ENCODE data around the gene MYLIP.
A peak's percentile ranks its signal among the peaks of the same experiment; 100 is the strongest.
"Not testable (repeated sequence)": the region's sequence is repeated elsewhere in the genome, so short reads cannot be mapped to it uniquely, and the experiment has no call there.

The MYLIP gene

GRCh38 chr6:16173167-16173940 is 44.5 kb downstream of the MYLIP start:
- Mint-ChIP-seq H3K36me3 (ENCODE audit: insufficient read depth) (no peaks in the 10 kb centered on the region), H3K4me1 (peaks cover 9% of the 10 kb centered on the region), H3K27ac (ENCODE audit: low read depth) (no peak overlapping the region), H3K4me3 (no peak overlapping the region), H3K27me3 (peaks cover 18% of the 10 kb centered on the region), H3K9me3 (peaks cover under 1% of the 10 kb centered on the region)
- DNase-seq (ENCODE audit: low spot score in 2 of 2): no peak
- no peak for ATAC-seq (replicated peaks; ENCODE audit: extremely low read depth, poor library complexity, severe bottlenecking)

- Mint-ChIP-seq H3K4me1 (peaks cover 7% of the 10 kb centered on the region), H3K27me3 (peaks cover 18% of the 10 kb centered on the region), H3K36me3 (ENCODE audit: insufficient read depth) (peaks cover 1% of the 10 kb centered on the region), H3K4me3 (no peak overlapping the region), H3K9me3 (peaks cover 6% of the 10 kb centered on the region), H3K27ac (ENCODE audit: low read depth) (no peak overlapping the region)
- DNase-seq (ENCODE audit: low spot score in 2 of 2) (no peak), ATAC-seq (replicated peaks; ENCODE audit: extremely low read depth, poor library complexity, severe bottlenecking) (no peak)
Observed at GRCh38 chr6:16174416-16175078, 45.7 kb downstream of the MYLIP start.

- not testable (repeated sequence) for H3K36me3 Mint-ChIP-seq (ENCODE audit: insufficient read depth); H3K4me3 Mint-ChIP-seq; ATAC-seq (replicated peaks; ENCODE audit: extremely low read depth, poor library complexity, severe bottlenecking); DNase-seq (ENCODE audit: low spot score in 2 of 2); H3K9me3 Mint-ChIP-seq; H3K27me3 Mint-ChIP-seq; H3K27ac Mint-ChIP-seq (ENCODE audit: low read depth)
- H3K4me1 Mint-ChIP-seq: peaks cover 17% of the 10 kb centered on the region
Observed at GRCh38 chr6:16176600-16176999, 47.7 kb downstream of the MYLIP start.

- ATAC-seq (replicated peaks; ENCODE audit: extremely low read depth, poor library complexity, severe bottlenecking) (no peak), DNase-seq (ENCODE audit: low spot score in 2 of 2) (no peak)
- Mint-ChIP-seq H3K9me3 (peaks cover 6% of the 10 kb centered on the region), H3K27me3 (no peaks in the 10 kb centered on the region), H3K4me3 (no peak overlapping the region), H3K4me1 (peaks cover 18% of the 10 kb centered on the region), H3K27ac (ENCODE audit: low read depth) (no peak overlapping the region), H3K36me3 (ENCODE audit: insufficient read depth) (peaks cover 9% of the 10 kb centered on the region)
Observed at GRCh38 chr6:16177881-16178280, 49.0 kb downstream of the MYLIP start.

DNA sequence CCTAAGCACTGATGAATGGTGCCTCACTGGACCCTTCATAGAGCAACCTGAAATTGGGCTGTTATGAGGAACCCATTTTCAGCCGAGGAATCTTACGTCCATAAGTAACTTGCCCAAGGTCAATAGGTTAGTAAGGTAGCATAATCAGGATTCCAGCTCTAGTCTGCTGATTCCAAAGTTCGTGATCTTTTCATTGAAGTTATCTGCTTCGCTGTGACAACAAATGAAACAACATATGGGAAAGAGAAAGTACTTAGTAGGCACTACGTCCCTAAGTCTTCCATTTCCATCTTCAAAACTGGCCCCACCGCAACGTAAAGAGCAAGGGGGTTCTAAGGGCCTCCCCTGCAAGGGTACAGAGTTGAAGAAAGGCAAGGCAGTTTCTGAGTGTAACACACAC is 49.5 kb downstream of the MYLIP start:
- H3K4me1 Mint-ChIP-seq: peaks cover 23% of the 10 kb centered on the region
- H3K9me3 Mint-ChIP-seq: peaks cover 6% of the 10 kb centered on the region
- DNase-seq (ENCODE audit: low spot score in 2 of 2) (no peak), ATAC-seq (replicated peaks; ENCODE audit: extremely low read depth, poor library complexity, severe bottlenecking) (no peak)
- peaks cover 9% of the 10 kb centered on the region for H3K36me3 Mint-ChIP-seq (ENCODE audit: insufficient read depth)
- H3K27me3 Mint-ChIP-seq: no peaks in the 10 kb centered on the region
- H3K27ac Mint-ChIP-seq (ENCODE audit: low read depth): no peak overlapping the region
- peak overlapping the region; percentile 17 for H3K4me3 Mint-ChIP-seq

DNA sequence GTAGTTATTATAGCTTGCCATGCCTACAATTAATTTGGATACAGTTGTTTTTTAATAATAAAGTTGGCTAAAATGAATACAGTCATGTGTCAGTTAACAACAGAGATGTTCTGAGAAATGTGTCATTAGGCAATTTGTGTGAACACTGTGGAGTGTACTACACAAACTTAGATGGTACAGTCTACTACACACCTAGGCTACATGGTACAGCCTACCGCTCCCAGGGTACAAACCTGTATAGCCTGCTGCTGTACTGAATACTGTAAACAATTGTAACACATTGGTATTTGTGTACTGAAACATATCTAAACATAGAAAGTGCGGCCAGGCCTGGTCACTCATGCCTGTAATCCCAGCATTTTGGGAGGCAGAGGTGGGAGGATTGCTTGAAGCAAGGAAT is 50.2 kb downstream of the MYLIP start:
- H3K4me1 Mint-ChIP-seq: peaks cover 24% of the 10 kb centered on the region
- no peak overlapping the region for H3K27ac Mint-ChIP-seq (ENCODE audit: low read depth)
- peaks cover 6% of the 10 kb centered on the region for H3K9me3 Mint-ChIP-seq
- no peak overlapping the region for H3K4me3 Mint-ChIP-seq
- H3K36me3 Mint-ChIP-seq (ENCODE audit: insufficient read depth): peaks cover 9% of the 10 kb centered on the region
- H3K27me3 Mint-ChIP-seq: no peaks in the 10 kb centered on the region
- DNase-seq (ENCODE audit: low spot score in 2 of 2) (no peak), ATAC-seq (replicated peaks; ENCODE audit: extremely low read depth, poor library complexity, severe bottlenecking) (no peak)

GRCh38 chr6:16179970-16180431 is 51.1 kb downstream of the MYLIP start:
- Mint-ChIP-seq H3K27ac (ENCODE audit: low read depth) (peak overlapping the region; percentile 82), H3K9me3 (peaks cover 6% of the 10 kb centered on the region), H3K36me3 (ENCODE audit: insufficient read depth) (peaks cover 9% of the 10 kb centered on the region), H3K27me3 (no peaks in the 10 kb centered on the region), H3K4me3 (peak overlapping the region; percentile 24), H3K4me1 (peaks cover 24% of the 10 kb centered on the region)
- DNase-seq (ENCODE audit: low spot score in 2 of 2): peak in 1 of 2 donors; percentile 69
- ATAC-seq (replicated peaks; ENCODE audit: extremely low read depth, poor library complexity, severe bottlenecking): peak; percentile 88

GRCh38 chr6:16180696-16181438 is 52.0 kb downstream of the MYLIP start:
- peaks cover 24% of the 10 kb centered on the region for H3K4me1 Mint-ChIP-seq
- H3K27ac Mint-ChIP-seq (ENCODE audit: low read depth): peak overlapping the region; percentile 82
- no peak for ATAC-seq (replicated peaks; ENCODE audit: extremely low read depth, poor library complexity, severe bottlenecking)
- peaks cover 6% of the 10 kb centered on the region for H3K9me3 Mint-ChIP-seq
- no peak for DNase-seq (ENCODE audit: low spot score in 2 of 2)
- no peaks in the 10 kb centered on the region for H3K27me3 Mint-ChIP-seq
- no peak overlapping the region for H3K4me3 Mint-ChIP-seq
- H3K36me3 Mint-ChIP-seq (ENCODE audit: insufficient read depth): peaks cover 9% of the 10 kb centered on the region

GRCh38 chr6:16181439-16182297 is 52.8 kb downstream of the MYLIP start:
- no peak for ATAC-seq (replicated peaks; ENCODE audit: extremely low read depth, poor library complexity, severe bottlenecking)
- peaks cover 24% of the 10 kb centered on the region for H3K4me1 Mint-ChIP-seq
- H3K27ac Mint-ChIP-seq (ENCODE audit: low read depth): no peak overlapping the region

DNA sequence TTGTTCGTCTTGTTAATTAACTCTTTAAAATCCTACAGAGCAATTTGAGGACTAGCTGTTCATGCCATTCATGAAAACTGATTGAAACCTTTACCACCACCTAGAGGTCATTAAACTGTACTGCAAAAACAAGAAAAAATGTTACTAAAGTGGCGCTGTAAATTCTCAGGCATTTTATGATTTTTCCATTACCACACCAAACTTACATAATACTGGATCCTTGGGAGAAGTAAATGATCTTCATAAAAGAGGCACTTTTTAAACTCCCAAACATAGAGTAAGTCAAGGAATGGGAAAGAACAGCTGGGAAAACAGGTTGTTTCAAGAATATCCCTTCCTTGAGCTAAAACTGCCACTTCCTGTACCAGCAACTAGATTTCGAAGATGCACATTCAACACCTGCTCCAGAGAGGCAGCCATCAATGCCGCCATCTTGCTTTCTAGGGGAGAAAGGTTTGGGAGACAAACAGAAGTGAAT is 54.3 kb downstream of the MYLIP start:
- no peak overlapping the region for H3K27ac Mint-ChIP-seq (ENCODE audit: low read depth)
- peaks cover 24% of the 10 kb centered on the region for H3K4me1 Mint-ChIP-seq
- H3K4me3 Mint-ChIP-seq: no peak overlapping the region
- ATAC-seq (replicated peaks; ENCODE audit: extremely low read depth, poor library complexity, severe bottlenecking) (no peak), DNase-seq (ENCODE audit: low spot score in 2 of 2) (no peak)
- no peaks in the 10 kb centered on the region for H3K27me3 Mint-ChIP-seq
- H3K36me3 Mint-ChIP-seq (ENCODE audit: insufficient read depth): peaks cover 9% of the 10 kb centered on the region
- H3K9me3 Mint-ChIP-seq: peaks cover 6% of the 10 kb centered on the region

More at GRCh38 chr6:16181439-16182297, 52.8 kb downstream of the MYLIP start:
- no peaks in the 10 kb centered on the region for H3K27me3 Mint-ChIP-seq
- no peak for DNase-seq (ENCODE audit: low spot score in 2 of 2)
- H3K4me3 Mint-ChIP-seq: no peak overlapping the region
- H3K9me3 Mint-ChIP-seq: peaks cover 6% of the 10 kb centered on the region
- peaks cover 9% of the 10 kb centered on the region for H3K36me3 Mint-ChIP-seq (ENCODE audit: insufficient read depth)

DNA sequence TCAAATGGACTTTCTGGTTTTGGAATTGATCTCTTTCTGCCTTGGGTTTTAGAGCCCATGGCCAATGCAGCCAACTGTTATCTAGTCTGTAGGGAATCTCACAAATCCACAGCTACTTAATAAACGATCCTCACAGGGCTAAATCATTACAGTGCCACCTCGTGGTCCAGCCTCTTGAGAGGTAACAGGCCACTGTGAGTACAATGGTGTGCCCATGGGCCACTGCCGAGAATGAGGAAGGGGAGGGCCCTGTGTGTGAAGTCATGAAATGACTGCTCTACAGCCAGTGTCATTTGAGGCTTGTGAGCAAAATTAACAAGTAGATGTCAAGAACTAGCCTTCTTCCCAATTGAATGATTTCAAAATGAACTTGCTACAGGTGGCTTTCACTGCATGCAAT is 55.2 kb downstream of the MYLIP start:
- Mint-ChIP-seq H3K4me1 (peaks cover 18% of the 10 kb centered on the region), H3K36me3 (ENCODE audit: insufficient read depth) (peaks cover 8% of the 10 kb centered on the region), H3K9me3 (no peaks in the 10 kb centered on the region), H3K4me3 (no peak overlapping the region), H3K27me3 (no peaks in the 10 kb centered on the region), H3K27ac (ENCODE audit: low read depth) (no peak overlapping the region)
- DNase-seq (ENCODE audit: low spot score in 2 of 2) (no peak), ATAC-seq (replicated peaks; ENCODE audit: extremely low read depth, poor library complexity, severe bottlenecking) (no peak)

- DNase-seq (ENCODE audit: low spot score in 2 of 2) (no peak), ATAC-seq (replicated peaks; ENCODE audit: extremely low read depth, poor library complexity, severe bottlenecking) (no peak)
- Mint-ChIP-seq H3K27me3 (peaks cover 2% of the 10 kb centered on the region), H3K4me1 (peaks cover 17% of the 10 kb centered on the region), H3K9me3 (no peaks in the 10 kb centered on the region), H3K36me3 (ENCODE audit: insufficient read depth) (peaks cover 8% of the 10 kb centered on the region), H3K27ac (ENCODE audit: low read depth) (no peak overlapping the region), H3K4me3 (no peak overlapping the region)
Observed at GRCh38 chr6:16184551-16184950, 55.7 kb downstream of the MYLIP start.

Measured in central memory CD8-positive, alpha-beta T cell (primary cell).